GM21515 (cell line): Measurements from ENCODE around the gene LPCAT2.

Experiments
- ATAC-seq: cut with Tn5 transposase; IDR thresholded peaks from one replicate; pipeline ENCODE4 v1.9.1; 2021; ENCODE audit not compliant: unreplicated experiment

Gene LPCAT2

GRCh38 chr16:55480228-55480655 lies 28.6 kb upstream of the LPCAT2 start:
- ATAC-seq, result no peak

DNA sequence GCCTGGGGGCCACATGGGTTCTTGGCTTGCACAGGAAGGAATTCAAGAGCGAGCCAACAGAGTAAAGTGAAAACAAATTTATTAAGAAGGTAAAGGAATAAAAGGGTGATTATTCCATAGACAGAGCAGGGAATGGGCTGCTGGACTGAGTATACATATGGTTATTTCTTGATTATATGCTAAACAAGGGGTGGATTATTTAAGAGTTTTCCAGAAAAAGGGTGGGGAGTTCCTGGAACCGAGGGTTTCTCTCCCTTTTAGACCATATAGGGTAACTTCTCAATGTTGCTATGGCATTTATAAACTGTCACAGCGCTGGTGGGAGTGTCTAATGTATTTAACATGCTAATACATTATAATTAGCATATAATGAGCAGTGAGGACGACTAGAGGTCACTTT lies 27.8 kb upstream of the LPCAT2 start:
- no peak for ATAC-seq

DNA sequence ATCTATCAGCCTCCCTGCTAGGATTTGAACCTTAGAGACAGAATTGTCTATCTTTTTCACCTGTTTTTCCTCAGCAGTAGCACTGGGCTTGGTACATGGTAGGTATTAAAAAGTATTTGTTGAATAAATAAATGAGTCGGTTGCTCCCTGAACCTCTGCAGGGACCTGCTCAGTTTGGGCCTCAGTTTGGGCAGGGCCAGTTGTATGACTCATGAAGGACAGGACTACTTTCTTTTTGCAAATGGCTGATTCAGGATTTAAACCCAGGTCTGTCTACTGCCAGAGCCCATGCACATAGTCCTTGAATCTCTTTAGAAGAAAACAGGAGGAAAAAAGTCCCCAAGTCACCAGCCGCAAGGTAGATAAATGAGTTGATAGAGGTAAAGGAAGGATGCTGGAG lies 26.8 kb upstream of the LPCAT2 start:
- no peak for ATAC-seq

DNA sequence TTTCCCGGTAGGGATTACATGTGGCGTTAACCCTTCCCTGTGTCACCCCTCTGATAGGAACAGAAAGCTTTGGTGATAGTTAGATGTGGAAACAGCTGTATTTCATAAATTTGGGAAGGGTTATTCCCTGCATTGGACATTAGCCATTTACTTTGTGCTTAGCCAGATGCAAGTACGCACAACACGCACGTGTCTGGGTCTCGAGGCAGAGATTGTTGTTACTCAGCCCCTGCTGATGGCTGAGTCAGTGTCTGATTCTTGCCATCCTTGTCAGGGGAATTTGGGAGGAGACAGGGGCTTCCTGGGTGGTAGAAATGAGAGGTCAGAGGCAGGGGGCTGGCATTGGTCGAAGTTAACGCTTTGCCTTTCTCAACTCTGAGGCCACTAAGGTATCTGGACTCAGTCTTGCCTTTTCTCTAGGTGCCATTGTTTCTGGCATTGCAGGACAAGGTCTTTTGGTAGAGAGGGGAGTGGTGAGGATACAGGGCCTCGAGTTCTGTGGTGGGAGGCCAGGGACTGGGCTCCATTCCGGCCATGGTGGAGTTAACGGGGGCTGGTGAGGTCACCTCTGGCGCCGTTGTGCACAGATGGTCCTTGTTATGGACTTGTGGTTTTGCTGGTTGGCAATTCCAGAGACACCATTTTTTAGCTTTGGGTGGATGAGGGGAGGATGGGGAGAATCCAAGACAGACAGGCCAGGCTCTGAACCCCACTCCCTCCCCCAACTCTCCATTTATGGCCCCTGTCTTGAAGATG lies 21.6 kb upstream of the LPCAT2 start:
- no peak for ATAC-seq

- ATAC-seq, result no peak
Measured at GRCh38 chr16:55488306-55488705, 20.6 kb upstream of the LPCAT2 start.

DNA sequence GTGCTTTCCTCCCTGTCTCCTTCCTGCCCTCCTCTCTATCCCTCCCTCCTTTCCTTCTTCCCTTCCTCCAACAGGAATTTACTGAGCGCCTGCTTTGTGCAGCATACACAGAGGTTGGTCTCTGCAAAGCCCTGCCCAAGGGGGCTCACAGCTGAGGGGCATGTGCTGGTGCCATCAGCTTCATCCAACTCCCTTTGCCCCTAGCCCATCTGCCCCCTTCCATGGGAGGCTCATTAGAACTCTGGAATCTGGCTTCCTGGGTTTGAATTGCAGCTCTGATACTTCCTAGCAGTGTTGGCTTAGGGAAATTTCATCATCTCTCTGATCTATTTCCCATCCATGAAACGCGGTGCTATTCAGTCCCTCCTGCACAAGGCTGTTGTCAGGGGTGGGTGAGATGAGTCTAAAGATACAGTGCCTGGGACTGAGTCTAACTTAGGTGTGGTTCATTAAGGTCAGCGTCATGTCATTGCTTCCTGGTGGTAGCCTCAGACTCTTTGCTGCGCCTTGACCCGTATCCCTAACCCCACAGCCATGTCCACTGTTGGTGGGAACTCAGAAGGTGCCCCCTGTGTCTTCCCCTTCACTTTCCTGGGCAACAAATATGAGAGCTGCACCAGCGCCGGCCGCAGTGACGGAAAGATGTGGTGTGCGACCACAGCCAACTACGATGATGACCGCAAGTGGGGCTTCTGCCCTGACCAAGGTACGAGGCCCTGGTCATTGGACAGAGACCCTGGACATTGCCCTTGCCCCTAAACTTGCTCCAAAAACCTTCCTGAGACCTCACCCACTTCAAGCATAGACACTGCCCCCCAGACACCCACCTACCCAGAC lies 19.5 kb upstream of the LPCAT2 start:
- no peak for ATAC-seq

GRCh38 chr16:55489956-55490265 lies 19.0 kb upstream of the LPCAT2 start:
- ATAC-seq, result no peak

DNA sequence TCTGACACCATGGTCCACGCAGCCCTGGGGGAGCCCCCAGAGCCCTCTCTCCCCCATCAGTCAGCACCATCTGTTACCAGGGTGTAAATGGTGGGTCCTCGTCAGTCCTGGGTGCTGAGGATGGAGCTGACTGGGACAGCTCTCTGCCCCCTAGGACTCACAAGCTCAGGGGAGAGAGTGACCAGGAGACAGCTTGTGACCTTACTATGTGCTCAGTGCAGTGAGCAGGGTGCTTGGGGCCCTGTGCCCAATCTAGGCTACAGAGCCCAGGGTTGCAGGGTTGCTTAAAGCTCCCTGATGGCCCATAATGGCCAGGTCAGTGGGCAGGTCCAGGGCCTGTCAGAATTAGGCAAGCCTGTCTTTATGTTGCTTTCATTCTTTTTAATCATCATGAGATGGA lies 18.6 kb upstream of the LPCAT2 start:
- no peak for ATAC-seq

- ATAC-seq, result no peak
Measured at GRCh38 chr16:55491691-55492090, 17.2 kb upstream of the LPCAT2 start.

DNA sequence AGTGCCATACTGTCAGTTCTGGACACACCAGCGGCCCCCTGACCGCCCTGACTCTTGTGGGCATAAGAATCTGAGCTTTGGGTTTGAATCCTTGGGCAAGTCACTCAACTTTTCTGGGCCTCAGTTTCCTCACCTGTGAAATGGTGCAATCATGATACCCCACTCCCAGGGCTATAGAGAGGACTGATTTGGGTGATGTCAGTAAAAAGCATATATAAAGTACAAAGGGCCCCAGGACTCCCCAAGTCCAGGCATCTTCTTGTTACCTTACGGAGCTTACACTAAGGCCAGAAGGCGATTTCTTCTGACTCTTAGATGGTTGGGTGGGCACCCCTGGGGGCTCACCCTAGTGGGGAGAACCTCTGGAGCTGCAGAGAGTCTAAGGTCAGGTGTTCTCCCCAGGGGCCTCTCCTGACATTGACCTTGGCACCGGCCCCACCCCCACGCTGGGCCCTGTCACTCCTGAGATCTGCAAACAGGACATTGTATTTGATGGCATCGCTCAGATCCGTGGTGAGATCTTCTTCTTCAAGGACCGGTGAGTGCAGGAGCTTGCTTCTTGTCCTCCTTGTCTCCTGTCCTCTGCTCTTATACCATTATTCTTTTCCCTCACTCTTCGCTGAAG lies 16.0 kb upstream of the LPCAT2 start:
- ATAC-seq, result no peak

DNA sequence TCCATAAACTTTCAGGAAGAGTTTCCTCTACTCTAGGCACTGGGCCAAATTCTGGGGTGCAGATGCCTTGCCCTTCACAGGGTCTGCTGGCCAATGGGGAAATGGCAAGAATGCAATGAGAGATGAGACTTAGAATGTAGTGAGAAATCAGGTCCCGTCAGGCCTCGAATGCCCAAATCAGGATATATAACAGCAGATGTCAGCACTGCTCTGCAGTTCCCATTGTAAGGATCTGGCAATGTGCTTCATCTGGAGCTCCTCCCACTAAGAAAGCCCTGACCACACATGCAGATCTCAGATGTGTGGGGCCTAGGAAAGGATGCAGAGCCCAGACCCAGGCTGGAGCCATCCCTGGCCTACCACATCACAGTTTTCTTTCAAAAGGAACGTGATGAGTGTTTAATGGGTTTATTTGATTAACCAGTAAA lies 13.9 kb upstream of the LPCAT2 start:
- no peak for ATAC-seq

GRCh38 chr16:55495616-55496289 lies 13.1 kb upstream of the LPCAT2 start:
- no peak for ATAC-seq

DNA sequence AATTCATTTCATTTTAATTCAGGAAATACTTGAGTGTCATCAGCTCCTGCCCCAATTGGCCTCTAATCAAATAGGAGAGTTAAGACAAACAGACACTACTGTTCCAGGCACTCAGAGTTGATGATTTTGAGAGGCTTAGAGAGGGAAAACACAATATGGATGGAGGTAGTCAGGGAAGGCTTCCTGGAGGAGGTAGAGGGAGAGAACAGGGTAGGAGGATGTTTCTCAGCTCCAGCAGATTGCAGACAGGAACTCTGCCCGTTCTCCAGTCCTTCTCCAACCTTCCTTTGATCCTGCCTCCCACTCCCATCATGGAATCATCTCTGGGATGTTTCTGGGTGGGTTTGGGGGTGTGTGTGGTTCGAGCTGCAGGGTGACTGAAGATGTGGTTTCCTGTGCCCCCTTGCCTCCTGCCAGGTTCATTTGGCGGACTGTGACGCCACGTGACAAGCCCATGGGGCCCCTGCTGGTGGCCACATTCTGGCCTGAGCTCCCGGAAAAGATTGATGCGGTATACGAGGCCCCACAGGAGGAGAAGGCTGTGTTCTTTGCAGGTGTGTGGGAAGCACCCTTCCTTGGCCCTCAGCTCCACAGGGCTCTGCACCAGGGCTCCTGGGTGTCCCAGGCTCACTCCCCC lies 12.2 kb upstream of the LPCAT2 start:
- ATAC-seq, result no peak

DNA sequence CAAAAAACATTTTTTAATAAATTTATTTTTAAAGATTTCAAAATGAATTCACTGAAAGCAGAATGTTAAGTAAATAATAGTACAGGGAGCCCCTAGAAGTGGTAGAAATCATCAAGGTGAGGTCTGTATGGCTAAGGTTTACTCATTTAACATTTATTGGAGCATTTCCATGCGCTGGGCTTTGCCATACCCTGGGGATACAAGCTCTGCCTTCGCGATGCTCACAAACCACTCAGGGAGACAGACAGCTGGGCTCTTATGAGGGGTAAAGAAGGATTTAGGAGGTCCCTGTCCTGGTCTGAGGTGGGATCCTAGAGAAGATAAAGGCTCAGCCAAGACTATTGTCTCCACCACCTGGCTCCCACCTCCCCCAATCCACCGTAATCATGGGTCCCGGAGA lies 11.3 kb upstream of the LPCAT2 start:
- ATAC-seq, result no peak

DNA sequence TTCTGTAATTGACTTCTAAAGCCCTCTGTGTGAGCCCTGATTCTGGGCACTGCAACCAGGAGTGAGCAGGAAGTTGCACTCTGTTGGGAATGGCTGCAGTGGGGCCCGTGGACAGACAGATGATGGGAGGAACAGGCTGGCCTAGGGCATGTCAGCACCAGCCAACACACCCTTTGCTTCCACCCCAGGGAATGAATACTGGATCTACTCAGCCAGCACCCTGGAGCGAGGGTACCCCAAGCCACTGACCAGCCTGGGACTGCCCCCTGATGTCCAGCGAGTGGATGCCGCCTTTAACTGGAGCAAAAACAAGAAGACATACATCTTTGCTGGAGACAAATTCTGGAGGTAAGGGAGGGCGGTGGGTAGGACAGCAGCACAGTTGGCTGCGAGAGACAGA lies 10.8 kb upstream of the LPCAT2 start:
- no peak for ATAC-seq

DNA sequence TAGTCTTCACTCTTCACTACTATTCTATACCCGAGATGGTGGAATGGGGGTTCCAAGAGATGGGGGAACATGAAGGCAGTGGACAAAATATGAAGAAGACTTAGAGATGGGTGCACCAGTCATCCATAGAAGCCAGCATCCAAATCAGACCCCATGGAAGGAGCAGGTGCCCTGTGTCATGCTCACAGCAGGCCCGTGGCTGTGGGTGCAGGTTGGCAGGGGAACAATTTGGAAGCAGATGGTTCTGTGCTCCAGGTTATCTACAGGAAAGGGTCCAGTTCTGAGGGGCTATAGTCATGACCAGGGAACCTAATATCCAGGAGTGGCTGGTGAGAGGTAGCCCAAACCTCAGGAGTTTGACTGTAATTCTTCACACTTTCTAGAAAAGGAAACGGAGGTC lies 9.6 kb upstream of the LPCAT2 start:
- no peak for ATAC-seq

DNA sequence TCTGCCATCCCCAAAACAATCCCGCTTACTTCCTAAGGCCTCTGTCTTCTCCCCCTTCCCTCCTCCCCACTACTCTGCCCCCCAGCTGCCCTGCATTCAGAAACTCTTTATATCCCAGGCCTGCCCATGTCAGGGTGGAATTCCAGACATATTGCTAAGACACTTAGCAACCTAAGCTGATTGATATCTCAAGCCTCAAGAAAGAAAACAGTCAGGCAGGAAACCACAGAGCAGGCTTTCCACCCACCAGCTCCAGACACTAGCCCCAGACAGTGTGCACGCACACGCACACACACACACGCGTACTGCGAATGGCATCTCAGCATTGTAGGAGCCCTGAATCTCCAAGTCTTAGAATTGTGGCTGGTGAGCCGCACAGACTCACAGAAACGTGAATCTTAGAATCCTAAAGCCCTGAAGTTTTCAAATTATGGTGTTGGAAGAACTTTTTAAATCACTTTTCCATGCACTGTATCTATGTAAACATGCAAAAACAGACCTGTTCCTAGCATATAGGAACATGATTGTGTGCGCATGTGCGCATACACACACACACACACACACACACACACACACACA lies 8.8 kb upstream of the LPCAT2 start:
- no peak for ATAC-seq

DNA sequence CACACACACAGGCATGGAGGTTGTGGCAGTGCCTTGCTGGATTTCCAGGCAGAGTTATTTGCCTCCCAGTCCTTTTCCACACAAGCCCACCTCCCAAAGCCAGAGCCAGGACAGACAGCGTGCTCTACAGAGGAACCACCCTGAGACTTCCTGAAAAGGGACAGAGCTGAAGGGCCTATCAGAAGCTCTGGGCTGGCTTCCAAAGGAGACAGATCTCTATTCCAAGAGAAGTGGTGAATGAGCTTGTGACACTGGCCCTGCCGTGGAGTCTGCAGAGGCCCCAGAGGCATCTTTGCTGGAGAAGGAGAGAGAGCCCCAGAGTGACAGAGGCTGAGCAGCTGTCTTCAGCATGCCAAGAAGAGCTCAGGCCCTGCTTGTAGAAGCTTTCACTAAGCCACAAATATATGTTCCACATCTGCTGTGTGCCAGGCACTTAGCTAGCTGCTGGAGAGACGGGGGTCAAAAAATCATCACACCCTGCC lies 8.3 kb upstream of the LPCAT2 start:
- no peak for ATAC-seq

DNA sequence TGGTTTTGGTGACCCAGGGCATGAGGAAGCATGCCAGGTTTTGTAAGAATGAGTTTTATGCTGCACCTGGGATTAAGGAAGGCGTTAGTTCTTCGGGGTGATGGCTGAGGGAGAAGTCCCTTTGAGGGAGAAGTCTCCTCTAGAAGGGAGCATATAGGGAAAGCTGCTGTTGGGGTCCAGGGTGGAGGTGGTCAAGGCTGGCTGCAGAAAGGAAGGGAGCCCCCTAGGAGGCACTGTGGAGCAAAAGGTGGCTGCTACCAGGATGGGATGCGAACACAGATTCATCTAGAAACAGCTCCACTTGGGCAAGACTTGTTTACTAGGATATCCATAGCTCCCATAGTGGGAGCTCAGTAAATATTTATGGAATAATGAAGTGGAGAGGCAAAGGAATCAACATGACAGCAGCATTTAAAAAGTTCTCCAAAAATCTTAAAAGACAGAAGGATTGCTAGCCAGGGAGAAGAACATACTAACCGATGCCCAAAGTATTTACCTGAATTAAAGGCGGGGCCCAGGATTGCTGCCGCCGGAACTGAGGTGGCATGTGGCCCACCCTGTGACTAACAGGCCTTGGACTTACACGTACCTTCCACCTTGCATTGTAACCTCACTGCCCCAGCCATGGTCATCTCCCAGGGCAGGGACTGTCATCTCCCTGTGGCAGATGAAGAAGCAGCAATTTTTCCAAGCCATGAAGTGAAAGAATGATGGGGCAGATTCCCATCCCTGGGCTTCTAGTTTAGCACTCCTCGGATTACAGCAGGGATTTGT lies 7.1 kb upstream of the LPCAT2 start:
- no peak for ATAC-seq
